Prostate gland (tissue), 2 donors: ENCODE data around the gene MKRN2OS.

ENCODE experiments used
- CTCF ChIP-seq, 4 experiments: fragments of 200-600 bp in 2 of 4; fragments of 450-650 bp in 2 of 4; sonication (generic) in 2 of 4; IDR thresholded peaks; 1 replicate in 3 of 4; 2 replicates in 1 of 4; pipeline ENCODE4 v1.5.1; 2016 to 2019; ENCODE audit warnings: antibody characterized with exemption in 4 of 4, mild to moderate bottlenecking in 2 of 4, moderate library complexity in 2 of 4
- POLR2A ChIP-seq: fragments of 450-650 bp; IDR thresholded peaks from one replicate; pipeline ENCODE4 v1.6.1; 2016; ENCODE audit warnings: antibody characterized with exemption, mild to moderate bottlenecking
- POLR2AphosphoS5 ChIP-seq: sonication (generic); formaldehyde crosslinking; IDR thresholded peaks from one replicate; pipeline ENCODE4 v1.6.1; 2017; ENCODE audit warnings: antibody characterized with exemption

- TF ChIP-seq POLR2AphosphoS5, result no peak
- no peak for TF ChIP-seq CTCF (IDR thresholded peaks at IDR 0.05)
- TF ChIP-seq POLR2A, result no peak
Measured at GRCh38 chr3:12518261-12519028, 26.9 kb downstream of the MKRN2OS start.
